ENCODE data around the gene SLC35B4.

The SLC35B4 gene

GRCh38 chr7:134290286-134290685 lies 26.4 kb downstream of the SLC35B4 start:
- no peak for DNase-seq (ENCODE audit: low read depth)

- no peak for DNase-seq (ENCODE audit: low read depth)
Measured at GRCh38 chr7:134289841-134290240, 26.9 kb downstream of the SLC35B4 start.

DNA sequence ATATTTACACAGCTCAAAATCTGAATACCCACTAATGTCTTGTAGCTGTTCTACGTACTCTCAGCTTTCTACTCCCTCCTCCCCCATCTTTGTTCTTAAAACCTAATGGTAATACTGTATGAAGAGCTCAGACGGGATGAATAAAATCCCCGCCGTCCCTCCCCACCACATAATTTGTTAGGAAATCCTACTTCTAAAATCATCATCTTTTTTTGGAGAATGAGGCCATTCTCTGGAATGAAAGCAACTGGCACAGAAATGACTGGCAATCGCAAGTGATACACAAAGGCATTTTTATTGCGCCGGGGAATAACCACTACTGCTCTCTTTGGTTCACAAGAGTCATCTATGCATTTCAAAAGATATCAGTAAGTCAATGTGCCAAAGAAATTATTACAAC lies 27.3 kb downstream of the SLC35B4 start:
- DNase-seq (ENCODE audit: low read depth) = no peak

DNA sequence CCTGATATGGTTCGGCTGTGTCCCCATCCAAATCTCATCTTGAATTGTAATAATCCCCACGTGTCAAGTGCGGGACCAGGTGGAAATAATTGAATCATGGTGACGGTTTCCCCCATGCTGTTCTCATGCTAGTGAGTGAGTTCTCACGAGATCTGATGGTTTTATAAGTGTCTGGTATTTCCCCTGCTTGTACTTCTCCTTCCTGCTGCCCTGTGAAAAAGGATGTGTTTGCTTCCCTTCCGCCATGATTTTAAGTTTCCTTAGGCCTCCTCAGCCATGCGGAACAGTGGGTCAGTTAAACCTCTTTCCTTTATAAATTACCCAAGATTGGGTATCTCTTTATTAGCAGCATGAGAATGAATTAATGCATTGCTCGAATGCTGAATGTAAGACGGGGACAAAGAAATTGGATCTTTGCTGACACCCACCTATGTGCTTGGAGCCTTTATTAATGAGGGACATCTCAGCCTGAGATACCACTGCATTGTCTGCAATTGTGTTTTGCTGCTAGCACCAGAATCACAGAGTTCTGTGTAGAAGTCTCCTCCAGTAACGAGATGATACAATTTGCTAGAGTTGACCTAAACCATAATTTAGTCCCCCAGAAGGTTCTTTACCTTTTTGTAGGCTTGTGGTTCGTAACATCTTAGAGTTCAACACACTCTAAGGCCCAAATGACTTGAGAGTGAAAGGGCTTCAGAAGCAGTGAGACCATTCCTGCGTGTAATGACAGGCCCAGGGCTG lies 28.6 kb downstream of the SLC35B4 start:
- DNase-seq (ENCODE audit: low read depth) = no peak

- no peak for DNase-seq (ENCODE audit: low read depth)
Measured at GRCh38 chr7:134284952-134285351, 31.8 kb downstream of the SLC35B4 start.

- DNase-seq (ENCODE audit: low read depth) = no peak
Measured at GRCh38 chr7:134284011-134284410, 32.7 kb downstream of the SLC35B4 start.

- no peak for DNase-seq (ENCODE audit: low read depth)
Measured at GRCh38 chr7:134280508-134280907, 36.2 kb downstream of the SLC35B4 start.

DNA sequence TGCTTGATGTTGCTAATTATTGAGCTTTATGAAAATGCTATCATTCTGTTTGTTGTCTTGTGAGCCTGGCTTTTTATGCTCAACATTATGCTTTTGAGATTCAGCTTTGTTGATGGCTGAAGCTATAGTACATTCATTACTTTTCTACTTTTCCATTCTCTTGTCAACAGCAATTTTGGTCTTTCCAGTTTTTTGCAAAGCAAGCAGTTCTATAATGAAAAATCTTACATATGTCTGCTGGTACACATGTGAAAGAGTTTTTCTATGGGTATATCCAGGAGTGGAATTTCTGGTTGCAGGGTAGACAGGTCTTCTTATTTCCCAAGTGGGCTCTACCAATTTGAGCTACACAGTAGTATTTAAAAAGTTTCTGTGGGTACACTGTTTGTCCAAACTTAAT lies 36.8 kb downstream of the SLC35B4 start:
- DNase-seq (ENCODE audit: low read depth) = no peak

- no peak for DNase-seq (ENCODE audit: low read depth)
Measured at GRCh38 chr7:134279336-134279735, 37.4 kb downstream of the SLC35B4 start.

DNA sequence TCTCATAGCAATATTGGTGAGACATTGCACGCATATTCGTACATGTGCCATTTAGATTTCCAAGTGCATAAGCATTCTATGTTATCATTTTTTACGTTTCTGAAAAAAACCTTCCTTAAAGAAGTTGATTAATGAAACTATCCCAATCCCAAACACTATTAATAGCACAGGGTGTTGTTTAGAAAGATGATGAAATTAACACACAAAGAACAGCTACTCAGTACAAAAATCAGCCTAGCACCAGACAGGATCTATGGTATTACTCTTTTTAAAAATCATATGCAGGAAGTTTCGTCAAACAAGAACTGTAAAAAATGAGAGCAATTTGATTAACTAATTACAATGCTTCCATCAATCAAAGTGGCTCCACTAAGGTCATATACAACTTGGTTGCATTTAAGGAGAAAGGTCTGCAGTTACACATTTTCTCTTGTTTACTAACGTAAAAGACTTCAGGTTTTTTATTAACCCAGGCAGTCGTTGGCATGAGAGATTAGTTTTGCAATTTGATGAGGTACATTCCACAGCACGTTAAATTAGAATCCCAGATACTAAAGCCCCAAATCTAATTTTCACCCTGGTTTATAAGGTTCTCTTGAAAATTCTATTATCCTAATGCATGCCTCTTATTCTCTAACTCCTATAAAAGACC lies 38.1 kb downstream of the SLC35B4 start:
- no peak for DNase-seq (ENCODE audit: low read depth)

GRCh38 chr7:134276951-134277350 lies 39.8 kb downstream of the SLC35B4 start:
- DNase-seq (ENCODE audit: low read depth) = no peak

GRCh38 chr7:134262322-134262721 lies 54.4 kb downstream of the SLC35B4 start:
- no peak for DNase-seq (ENCODE audit: low read depth)

GRCh38 chr7:134255814-134256213 lies 60.9 kb downstream of the SLC35B4 start:
- DNase-seq (ENCODE audit: low read depth) = no peak

DNA sequence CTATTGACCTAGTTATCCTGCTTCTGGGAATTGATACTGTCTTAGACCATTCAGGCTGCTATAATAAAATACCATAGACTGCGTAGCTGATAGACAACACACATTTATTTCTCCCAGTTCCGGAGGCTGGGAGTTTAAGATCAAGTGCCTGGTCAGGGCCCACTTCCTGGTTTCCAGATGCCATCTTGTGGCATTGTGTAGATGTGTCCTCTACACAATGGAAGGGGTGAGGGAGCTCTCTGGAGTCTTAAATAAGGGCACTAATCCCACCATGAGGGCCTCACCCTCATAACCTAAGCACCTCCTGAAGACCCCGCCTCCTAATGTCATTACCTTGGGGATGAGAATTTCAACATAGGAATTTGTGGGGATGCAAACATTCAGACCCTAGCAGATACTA lies 62.4 kb downstream of the SLC35B4 start:
- no peak for DNase-seq (ENCODE audit: low read depth)

GRCh38 chr7:134248196-134248595 lies 68.5 kb downstream of the SLC35B4 start:
- DNase-seq (ENCODE audit: low read depth) = no peak

DNA sequence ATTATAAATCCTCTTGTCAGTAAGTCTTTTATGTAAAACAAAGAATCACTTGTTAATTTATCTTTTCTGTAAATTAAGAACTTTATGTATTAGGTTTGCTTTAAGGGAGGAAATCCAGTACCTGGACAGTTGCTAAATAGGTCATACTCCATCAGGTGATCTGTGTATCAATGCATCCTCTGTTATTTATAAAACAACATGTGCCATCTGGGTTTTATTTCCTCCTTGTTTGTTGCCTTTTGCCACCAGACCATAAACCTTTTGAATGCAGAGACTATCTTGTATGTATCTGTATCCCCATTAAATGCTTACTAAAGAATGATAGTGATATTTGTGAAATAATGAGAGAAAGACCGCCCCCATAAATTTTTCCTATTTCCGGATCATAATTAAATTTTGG lies 70.0 kb downstream of the SLC35B4 start:
- no peak for DNase-seq (ENCODE audit: low read depth)

DNA sequence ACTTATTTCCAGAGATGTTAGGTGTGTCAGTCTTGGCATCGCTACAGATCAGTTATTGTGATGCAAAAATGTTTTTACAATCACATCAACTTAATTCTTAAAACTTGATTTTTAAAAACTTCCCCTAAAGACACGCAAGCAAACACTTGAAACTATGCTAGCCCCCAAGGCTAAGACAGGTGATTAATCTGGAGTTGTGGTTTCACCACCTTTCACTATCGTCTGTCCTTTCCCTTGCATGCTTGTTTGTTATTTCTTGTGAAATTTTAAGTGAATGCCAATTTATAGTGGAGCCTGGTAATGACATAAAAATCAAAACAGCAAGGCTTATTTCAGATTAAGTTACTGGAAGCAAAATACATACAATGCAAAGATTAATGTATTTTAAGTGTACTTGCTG lies 70.4 kb downstream of the SLC35B4 start:
- no peak for DNase-seq (ENCODE audit: low read depth)

DNA sequence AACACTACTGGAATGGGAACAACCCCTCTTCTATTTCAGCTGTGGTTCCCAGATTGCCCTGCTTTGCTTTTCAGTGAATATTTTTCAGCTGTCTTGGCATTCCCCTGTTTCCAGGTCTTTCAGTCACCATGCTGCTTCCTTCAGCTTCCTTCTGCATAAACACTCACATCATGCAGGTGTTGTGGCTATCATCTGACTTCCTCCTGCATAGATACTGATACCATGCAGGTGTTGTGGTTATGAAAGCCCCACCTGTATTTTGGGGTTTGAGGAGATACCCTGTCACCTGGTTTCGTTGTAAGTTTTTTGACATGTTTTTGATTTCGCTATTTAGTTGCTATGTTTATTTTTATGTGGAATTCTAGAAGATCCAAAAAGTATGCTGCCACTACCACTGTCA lies 71.5 kb downstream of the SLC35B4 start:
- no peak for DNase-seq (ENCODE audit: low read depth)
